Islet of Langerhans (tissue), 1 donor: ENCODE measurements around the gene COPA.

Experiments used
- FAIRE-seq: peaks from one replicate; lab custom pipeline; 2011; peaks lifted over from hg19 to GRCh38; lab: Jason Lieb, UNC

The COPA gene

DNA sequence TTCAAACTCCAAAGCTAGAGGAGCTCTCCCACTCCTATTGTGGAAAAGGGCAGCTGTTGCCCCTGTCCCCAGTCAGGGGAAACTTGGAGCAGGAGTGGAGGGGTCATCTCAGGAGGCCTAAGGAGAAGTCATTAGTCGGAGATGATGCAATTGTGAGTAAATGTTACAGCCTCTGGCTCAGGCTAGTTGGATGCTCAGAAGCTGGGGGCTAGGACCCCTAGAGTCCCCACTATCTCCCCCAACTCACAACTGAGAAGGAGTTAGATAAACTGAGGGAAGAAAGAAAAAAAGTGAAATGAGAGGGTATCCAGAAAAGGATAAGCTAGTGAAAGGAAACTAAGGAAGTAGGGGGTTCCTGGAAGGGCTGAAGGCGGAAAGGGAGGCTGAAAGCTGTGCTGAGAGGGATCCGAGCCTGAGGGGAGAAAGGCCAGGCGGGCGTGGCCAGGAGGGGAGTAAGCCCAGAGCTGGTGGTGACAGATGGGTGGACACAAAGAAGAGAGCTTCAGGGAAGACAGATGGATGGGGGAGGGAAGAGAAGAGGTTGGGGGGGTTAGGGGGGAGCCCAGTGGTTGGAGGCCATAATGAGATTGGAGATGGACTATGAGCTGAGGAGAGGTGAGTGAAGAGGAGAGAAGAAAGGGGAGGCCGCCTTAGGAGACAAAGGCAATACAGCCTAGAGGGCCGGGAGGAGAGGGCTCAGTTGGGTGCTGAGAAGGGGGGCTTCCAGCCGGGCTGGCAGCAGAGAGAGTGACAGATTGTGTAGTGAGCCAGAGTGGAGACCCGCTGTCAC lies 19.3 kb upstream of the COPA start:
- no peak for FAIRE-seq

DNA sequence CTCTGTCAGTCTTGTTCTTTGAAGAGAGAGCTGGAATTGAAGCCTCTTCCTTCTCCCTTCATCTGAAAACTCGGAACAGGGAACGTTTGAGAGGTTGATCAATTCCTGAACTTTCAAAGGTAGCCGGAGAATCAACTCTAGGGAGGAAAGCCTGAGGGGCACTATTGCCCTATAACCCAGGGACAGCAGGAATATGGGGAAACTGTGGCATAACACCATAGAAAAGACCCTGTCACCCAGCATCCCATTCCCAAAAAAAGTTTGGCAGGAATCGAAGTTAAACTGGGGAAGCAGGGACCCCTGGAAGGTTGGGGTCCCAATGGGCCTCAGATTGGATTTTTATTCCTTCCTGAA lies 18.7 kb upstream of the COPA start:
- FAIRE-seq, result no peak

DNA sequence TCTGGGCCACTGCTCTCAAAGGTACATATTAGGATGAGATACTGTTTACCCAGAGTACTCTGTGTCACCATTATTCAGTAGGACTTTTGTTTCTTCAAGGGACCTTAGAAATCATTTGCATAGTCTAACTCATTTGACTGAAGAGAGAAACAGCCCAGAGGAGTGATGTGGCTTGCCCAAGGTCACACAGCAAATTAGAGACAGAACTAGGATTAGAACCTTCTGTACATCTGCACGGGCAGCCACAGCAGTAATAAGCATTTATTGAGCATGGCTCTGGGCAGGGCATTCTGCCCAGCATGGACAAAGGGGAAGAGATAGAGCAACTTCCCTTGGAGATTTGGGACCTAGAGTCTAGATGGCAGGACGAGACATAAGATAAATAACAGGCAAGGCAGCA lies 18.1 kb upstream of the COPA start:
- FAIRE-seq, result no peak

DNA sequence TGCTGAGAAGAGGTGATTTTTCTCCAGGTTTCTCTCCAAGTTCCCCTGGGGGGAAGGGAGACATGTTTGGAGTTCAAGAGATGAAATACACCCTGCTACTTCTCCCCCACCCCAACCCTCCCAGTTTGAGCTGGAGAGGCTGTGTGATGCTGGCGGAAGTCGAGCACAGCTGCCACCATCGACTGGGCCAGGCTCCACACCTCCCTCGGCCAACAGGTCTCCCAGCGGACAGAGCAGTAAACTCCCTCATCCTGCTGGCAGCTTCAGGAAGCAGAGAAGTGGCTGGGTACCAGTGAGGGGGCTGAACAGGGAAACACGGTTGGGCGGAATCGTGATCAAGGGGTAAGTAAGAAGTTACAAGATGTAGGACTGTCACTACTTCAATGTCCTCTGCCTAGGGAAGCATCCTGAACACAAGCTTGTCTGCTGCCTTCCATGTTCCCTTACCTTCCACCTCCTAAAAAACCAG lies 17.2 kb upstream of the COPA start:
- no peak for FAIRE-seq

DNA sequence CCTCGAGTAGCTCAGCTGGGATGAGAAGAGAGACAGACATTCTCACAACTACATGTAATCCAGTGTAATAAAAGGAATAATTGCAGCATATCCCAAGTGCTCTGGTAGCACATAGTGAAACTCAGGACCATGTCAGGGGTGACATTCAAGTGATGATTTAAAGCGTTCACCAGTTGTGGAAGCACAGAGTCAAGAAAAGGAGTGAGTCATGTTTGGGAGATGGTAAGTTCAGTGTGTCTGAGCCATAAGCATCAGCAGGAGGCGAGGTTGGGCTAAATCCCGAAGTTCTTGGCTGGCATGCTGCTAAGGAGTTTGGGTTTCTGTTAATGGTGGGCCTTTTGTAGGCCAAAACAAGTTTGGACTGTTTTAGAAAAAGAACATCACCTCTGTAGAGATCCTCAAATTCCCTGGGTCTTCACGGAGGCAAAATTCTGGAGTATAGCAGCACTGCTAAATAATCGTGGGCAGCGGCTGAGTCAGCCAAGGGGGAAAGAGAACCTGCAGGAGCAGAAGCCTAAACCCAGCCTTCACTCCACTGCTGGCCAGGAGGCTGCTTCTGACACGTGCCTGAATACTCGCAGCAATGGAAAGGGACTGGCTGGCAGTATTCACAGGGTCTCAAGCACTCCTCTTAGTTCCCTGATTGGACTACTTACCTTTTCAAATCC lies 16.6 kb upstream of the COPA start:
- no peak for FAIRE-seq

DNA sequence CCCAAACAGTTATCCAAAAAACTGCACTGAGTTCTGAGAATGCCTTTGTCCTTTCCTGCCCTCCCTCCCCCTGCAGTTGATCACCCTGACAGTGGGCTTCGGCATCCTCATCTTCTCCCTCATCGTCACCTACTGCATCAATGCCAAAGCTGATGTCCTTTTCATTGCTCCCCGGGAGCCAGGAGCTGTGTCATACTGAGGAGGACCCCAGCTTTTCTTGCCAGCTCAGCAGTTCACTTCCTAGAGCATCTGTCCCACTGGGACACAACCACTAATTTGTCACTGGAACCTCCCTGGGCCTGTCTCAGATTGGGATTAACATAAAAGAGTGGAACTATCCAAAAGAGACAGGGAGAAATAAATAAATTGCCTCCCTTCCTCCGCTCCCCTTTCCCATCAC lies 15.0 kb upstream of the COPA start:
- FAIRE-seq, result no peak

DNA sequence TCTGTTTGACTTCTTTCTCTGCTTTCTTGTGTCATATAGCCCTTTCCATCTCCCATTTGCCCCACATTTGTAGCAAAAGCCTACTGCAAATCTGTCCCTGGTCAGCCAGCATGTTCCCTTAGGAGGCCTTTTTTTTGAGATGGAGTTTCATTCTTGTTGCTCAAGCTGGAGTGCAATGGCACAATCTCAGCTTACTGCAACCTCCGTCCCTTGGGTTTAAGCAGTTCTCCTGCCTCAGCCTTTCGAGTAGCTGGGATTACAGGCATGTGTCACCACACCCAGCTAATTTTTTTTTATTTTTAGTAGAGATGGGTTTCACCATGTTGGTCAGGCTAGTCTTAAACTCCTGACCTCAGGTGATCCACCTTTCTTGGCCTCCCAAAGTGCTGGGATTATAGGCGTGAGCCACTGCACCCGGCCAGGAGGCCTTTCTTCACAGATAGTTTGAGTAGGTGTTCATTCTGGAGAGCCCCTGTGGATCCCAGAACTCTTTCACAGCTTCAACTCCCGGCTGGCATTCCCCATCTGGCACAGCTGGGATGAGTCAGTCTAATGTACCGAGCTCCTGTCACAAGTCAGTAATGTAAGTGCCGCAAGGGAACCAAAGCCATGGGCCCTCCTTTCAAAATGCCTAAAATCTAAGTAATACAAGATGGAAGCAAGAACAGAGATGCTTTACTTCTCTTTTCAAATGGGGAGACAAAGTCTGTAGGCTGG lies 14.4 kb upstream of the COPA start:
- FAIRE-seq, result no peak

DNA sequence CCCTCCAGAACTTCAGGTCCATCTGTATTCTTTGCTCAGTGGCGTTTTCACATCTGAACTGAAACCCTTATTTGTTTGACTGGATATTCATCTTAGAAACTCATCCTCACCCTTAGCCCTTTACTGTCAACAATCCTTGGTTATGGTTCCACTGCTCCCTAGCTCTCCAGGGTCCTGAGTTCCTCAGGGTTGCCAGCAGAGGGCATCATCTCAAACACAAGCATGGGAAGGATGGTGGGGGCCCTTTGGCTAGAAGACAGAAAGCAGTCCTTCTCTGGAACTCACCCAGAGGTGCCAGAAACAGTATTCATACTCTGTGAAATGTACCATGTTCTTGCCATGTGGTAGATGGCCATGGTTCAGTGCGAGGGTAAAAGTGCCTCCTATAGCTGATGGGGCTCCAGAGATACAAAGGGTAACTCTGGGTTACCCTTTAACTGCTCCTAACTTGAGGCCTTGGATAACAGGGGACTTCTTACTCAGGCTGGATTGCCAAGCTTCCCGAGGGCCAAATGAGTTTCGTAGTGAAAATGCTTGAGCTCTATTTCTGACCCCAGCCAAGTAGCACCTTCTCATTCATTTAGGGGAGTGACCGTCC lies 11.4 kb upstream of the COPA start:
- no peak for FAIRE-seq

DNA sequence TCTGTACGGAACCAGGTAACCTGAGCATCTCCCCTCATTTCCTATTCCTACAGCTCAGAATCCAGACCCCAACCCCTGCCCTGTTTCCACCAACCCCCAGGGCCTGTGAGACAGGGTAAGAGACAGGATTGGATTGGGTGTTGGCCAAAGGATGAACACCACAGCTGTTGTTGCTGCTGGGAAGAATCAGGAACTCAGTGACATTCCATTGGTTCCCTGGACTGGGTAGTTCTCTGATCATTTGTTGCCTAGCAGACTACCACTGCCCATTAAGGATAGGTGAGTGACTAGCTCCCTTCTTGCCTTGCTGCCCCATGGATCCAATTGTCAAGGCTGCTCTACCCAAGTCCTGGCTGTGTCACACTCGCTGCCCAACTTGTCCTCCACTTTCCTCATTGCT lies 10.2 kb upstream of the COPA start:
- no peak for FAIRE-seq

DNA sequence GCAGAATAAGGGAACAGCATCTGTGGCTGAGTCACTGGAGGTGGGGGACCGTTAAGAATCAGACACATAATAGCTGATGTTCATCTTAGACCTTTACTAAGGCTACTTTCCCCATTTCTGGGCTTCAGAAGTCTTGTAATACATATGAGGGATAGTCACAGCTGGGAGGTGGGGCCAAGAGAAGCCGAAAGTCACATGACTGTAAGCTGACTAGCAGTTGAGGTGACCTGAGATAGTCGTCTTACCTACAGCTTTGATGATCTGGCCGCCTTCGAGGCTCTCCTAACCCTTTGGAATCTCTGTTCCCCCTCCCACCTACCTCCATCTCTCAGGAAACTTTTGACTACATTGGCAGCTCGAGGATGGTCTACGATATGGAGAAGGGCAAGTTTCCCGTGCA lies 9.5 kb upstream of the COPA start:
- no peak for FAIRE-seq

DNA sequence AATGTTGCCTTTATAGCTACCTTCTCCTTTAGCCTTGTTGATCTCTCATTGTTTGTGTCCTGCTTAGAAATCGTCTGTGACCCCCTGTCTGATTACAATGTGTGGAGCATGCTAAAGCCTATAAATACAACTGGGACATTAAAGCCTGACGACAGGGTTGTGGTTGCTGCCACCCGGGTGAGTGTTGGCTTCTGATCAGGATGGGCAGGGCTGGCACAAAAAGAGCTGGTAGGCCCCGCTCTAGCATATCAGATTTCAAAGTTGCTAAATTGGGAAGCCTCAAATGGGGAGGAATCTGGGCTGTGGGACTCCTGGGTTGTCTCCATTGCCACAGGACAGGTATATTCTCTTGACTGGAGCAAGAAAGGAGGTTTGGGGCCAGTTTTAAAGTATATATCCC lies 8.6 kb upstream of the COPA start:
- FAIRE-seq, result no peak

DNA sequence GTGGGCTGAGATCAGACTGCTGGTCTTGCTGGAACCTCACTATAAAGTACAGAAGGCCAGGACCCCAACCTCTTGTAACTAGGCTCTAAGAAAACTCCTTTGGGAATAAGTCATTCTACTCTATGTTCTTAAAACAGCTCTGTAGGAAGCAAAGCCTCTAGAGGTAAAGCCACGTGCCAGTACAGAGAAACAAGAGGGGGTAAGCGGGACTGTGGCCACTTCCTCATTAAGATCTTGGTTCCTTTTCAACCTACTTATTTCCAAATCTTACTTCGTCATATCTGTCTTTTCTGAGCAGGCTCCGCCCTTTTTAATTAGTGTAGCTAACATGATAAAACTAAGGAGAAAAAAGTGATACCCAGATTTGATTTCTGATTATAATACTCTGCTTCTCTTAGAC lies 3.9 kb upstream of the COPA start:
- FAIRE-seq, result no peak

DNA sequence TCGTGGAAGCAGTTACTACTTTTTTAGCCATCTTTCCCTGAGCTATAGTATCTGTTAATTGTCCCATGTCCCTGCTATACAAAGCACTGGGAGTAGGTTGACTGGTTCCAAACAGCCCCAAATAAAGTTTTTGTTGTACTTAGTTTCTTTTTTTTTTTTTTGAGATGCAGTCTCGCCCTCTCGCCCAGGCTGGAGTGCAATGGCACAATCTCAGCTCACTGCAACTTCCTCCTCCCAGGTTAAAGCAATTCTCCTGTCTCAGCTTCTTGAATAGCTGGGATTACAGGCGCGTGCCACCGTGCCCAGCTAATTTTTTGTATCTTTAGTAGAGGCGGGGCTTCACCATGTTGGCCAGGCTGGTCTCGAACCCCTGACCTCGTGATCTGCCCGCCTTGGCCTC lies 3.4 kb upstream of the COPA start:
- FAIRE-seq, result no peak

DNA sequence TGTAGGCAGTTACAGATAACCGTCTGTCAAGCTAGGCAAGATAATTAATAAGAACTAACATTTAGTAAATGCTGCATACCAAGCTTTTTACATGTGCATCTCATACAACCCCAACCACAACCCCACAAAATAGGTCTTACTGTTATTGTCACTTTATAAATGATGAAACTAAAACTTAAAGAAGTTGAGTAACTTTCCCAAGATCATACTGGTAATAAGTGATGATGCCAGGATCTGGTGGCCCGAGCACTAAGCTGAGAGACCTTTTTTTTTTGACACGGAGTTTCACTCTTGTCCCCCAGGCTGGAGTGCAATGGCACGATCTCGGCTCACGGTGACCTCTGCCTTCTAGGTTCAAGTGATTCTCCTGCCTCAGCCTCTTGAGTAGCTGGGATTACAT lies 1.9 kb upstream of the COPA start:
- no peak for FAIRE-seq

DNA sequence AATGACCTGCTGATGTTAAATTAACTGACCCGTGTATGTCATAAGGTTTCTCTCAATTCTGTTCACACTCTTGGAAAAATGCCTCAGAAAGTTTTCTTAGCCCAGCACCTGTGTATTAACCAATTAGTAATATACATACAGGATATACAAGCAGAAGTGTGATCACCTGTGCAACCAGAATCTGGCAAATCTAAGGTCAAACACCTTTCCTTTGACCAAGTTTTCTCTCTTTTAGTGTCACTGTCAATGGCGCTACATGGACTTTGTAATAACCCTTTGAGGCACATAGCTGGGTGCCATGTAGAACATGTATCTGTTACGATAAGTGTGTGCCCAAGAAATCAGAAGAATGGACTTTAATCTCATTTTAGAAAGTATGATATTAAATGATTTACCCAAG lies 1.2 kb upstream of the COPA start:
- FAIRE-seq, result no peak

DNA sequence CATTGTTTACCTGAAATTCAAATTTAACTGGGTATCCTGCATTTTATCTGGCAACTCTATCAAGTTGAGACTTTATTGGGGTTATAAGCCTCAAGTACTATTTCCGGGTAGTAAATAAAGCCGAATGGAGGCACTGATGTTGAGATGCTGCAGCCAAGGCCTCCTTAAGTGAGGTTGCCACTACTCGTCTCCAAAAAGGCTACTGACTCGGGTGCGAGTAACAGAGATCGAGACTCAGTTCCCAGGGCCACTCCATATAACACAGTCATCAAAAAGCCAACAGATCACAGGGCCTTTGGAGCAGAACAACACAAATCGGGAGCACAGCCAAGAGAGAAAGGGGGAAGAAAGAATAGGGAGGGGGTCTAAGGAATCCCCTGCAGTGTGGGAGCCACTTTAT lies 524 bp downstream of the COPA start:
- no peak for FAIRE-seq

DNA sequence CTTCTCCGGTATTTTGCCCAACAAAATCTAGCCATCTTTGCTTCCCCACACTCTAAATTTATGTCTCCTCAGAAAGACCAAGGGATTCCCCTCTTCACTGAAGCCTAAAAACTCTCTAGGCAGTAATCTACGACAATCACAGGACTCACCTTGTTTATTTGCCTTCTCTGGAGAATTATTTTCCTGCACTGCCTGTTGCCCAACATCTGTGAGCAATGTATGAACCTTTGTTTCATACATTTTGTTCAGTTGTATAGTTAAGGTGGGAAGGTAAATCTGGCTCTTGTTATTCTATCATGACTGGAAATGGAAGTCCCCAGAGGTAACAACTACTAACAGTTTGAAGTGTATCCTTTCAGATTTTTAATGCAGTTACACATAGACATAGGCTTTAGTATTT lies 2.2 kb downstream of the COPA start:
- no peak for FAIRE-seq

DNA sequence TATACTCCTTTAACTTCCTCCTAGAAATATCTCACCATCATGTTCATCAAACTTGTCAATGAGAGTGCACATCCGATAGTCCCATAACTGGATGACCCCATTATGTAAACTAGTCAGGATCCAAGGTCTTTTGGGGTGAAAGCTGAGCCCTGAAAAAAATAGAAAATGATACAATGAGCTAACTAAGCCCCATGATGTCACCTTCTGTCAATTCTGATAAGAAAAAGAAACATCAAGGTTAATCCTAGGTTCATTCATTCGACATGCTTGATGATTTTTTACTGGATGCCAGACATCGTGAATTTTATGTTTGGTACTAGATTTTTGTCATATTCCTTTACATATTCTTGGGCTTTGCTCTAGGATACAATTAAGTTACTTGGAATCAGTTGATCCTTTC lies 2.9 kb downstream of the COPA start:
- FAIRE-seq, result no peak

DNA sequence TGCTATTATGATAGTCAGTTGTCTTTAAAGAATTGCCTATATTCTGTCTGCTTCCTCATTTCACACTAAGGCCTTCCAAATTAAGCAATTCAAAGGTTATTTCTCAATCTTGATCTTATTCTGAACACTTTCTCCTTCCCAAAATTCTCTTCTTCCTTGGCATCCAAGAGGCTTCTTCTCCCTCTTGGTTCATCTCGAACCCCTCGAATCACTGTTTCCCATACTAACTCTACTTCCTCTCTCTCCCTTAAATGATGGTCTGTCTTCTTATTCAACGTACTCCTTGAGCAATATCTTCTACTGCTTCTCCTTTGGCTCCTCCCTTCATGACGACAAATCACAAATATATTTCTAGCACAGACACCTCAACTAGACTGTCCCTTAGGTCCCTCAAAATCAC lies 4.5 kb downstream of the COPA start:
- no peak for FAIRE-seq

DNA sequence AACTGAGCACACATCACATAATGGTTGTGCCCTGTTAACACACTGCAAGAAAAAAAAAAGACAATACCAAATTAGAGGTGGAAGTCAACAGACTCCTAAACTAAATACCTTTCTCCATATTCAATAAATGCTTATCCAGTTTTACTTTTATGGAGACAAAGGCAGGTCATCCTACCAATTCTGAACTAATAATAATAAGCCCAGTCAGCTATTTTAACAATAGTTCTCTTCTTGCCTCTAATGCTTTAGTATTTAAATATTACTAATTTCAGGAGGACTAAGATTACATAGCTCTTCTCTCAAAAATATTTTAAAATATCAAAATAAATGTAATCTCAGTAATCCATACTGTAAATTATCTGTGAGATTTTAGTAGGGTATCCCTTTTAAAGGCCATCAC lies 10.5 kb downstream of the COPA start:
- FAIRE-seq, result no peak

DNA sequence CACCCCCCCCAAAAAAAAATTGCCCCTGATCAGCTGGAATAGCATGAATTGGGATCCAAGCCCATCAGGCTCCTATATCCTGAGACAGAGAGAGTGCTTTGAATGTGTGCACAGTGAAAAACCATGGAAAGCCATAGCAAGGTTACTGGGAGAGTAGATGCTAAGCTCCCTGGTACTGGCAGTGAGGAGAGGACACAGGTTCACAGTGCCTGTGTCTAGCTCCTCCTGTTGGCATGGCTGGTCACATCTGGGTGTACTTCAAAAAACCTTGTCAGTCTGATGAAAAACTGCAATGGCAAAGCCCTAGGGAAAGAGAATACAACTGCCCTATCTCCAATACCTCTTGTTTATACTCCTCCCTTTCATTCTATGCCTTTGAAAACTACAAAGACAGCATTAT lies 12.9 kb downstream of the COPA start:
- FAIRE-seq, result no peak

DNA sequence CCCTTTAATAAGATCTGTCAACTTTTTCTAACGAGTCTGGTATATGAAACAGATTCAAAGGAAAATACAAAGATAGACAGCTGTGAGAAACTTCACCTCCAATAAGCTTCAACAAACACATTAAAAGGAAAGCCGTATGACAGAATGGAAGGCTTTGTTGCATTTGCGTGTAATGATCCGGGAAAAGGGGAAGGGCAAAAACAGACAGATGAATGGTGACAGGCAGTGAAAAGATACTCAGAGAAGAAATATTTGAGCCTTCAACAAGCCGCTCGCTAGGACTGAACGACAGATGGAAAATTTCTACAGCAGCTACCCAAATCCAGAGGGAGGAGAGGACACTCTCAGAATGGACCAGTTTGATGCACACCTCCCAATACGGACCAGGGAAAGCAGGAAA lies 14.9 kb downstream of the COPA start:
- no peak for FAIRE-seq

DNA sequence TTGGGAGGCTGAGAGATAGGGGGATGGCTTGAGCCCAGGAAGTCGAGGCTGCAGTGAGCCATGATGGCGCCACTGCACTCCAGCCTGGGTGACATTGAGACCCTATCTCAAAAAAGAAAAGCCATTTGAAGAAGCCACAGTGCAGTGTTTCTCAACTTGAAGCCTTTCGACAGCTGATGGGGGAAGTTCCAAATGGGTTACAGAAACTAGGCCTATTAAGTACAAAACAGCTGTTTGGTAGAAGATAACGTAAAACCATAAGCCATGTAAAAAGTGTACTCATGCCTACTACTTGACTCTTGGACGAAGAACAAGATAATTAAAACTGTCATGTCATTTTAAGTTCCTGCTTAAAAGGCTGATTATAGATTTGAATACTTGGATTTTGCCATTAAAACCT lies 16.6 kb downstream of the COPA start:
- no peak for FAIRE-seq
